Measurements from ENCODE around the gene ZNF18. TPM values are rescaled to one million over a fixed set of nuclear protein-coding genes. Genes with fewer than 3 reads are reported as not detected.

The ZNF18 gene
- total RNA-seq, 2 donors from 2014 or later = 10.4 to 16.3 TPM

GRCh38 chr17:12027658-12028057, 30.4 kb upstream of the ZNF18 start:
- H3K27me3 Mint-ChIP-seq (ENCODE audit: insufficient read depth) = no peaks in the 10 kb centered on the region
- Histone ChIP-seq H3K36me3 (ENCODE audit: control insufficient read depth, insufficient read depth, low read length) (peaks cover 21% of the 10 kb centered on the region), H3K4me3 (ENCODE audit: low read length) (no peak overlapping the region), H3K27ac (ENCODE audit: low read depth, low read length) (no peak overlapping the region), H3K9ac (ENCODE audit: extremely low read depth, low read length, poor library complexity, severe bottlenecking) (no peak overlapping the region), H3K27me3 (ENCODE audit: control insufficient read depth, insufficient read depth, low read length, poor library complexity, severe bottlenecking) (no peaks in the 10 kb centered on the region), H3K4me1 (ENCODE audit: control insufficient read depth, insufficient read depth, low read length) (peaks cover 25% of the 10 kb centered on the region), H3K9me3 (ENCODE audit: control insufficient read depth, low read length) (no peaks in the 10 kb centered on the region)
- H3K36me3 Mint-ChIP-seq (ENCODE audit: low read depth) = no peaks in the 10 kb centered on the region
- H3K4me3 Mint-ChIP-seq = peak overlapping the region; percentile 4
- WGBS, 2 experiments (ENCODE audit: insufficient coverage in 1 of 2, insufficient read length in 1 of 2) = 86% methylated on average over 1 of the region's 1 CpG; no CpG with 5 or more reads in 1 of the 2 experiments
- TF ChIP-seq, protein P1, sequence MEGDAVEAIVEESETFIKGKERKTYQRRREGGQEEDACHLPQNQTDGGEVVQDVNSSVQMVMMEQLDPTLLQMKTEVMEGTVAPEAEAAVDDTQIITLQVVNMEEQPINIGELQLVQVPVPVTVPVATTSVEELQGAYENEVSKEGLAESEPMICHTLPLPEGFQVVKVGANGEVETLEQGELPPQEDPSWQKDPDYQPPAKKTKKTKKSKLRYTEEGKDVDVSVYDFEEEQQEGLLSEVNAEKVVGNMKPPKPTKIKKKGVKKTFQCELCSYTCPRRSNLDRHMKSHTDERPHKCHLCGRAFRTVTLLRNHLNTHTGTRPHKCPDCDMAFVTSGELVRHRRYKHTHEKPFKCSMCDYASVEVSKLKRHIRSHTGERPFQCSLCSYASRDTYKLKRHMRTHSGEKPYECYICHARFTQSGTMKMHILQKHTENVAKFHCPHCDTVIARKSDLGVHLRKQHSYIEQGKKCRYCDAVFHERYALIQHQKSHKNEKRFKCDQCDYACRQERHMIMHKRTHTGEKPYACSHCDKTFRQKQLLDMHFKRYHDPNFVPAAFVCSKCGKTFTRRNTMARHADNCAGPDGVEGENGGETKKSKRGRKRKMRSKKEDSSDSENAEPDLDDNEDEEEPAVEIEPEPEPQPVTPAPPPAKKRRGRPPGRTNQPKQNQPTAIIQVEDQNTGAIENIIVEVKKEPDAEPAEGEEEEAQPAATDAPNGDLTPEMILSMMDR (conservative IDR thresholded peaks at IDR 0.05) = no peak
- DNase-seq = no peak
- H3K9me3 Mint-ChIP-seq = no peaks in the 10 kb centered on the region
- peak overlapping the region; percentile 64 for H3K27ac Mint-ChIP-seq
- peaks cover 84% of the 10 kb centered on the region for H3K4me1 Mint-ChIP-seq

DNA sequence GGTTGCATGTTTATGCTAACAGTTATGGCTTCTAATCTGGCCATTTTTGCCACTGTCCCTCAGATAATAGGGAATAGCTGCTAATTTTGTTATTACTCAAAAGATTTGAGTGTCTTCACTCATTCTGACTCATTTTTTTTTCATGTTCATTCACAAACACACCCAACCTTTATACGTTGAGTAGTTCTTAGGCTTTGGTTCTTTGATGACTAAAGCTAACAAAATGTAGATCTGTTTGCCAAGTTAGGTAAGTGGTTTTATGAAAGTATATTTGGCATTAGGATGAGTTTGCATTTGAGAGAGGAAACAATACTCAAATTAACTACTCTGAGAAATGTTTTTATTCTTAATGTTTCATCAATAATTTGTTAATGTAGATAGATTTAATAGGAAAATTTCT, 27.1 kb upstream of the ZNF18 start:
- Mint-ChIP-seq H3K9me3 (no peaks in the 10 kb centered on the region), H3K4me1 (peaks cover 72% of the 10 kb centered on the region), H3K4me3 (no peak overlapping the region), H3K36me3 (ENCODE audit: low read depth) (no peaks in the 10 kb centered on the region), H3K27ac (no peak overlapping the region), H3K27me3 (ENCODE audit: insufficient read depth) (peaks cover 12% of the 10 kb centered on the region)
- Histone ChIP-seq H3K4me3 (ENCODE audit: low read length) (peak overlapping the region; percentile 32), H3K9me3 (ENCODE audit: control insufficient read depth, low read length) (no peaks in the 10 kb centered on the region), H3K27ac (ENCODE audit: low read depth, low read length) (no peak overlapping the region), H3K36me3 (ENCODE audit: control insufficient read depth, insufficient read depth, low read length) (peaks cover 21% of the 10 kb centered on the region), H3K4me1 (ENCODE audit: control insufficient read depth, insufficient read depth, low read length) (peaks cover 19% of the 10 kb centered on the region), H3K27me3 (ENCODE audit: control insufficient read depth, insufficient read depth, low read length, poor library complexity, severe bottlenecking) (peaks cover 11% of the 10 kb centered on the region), H3K9ac (ENCODE audit: extremely low read depth, low read length, poor library complexity, severe bottlenecking) (no peak overlapping the region)
- WGBS, 2 experiments (ENCODE audit: insufficient coverage in 1 of 2, insufficient read length in 1 of 2) = no CpG with 5 or more reads among the region's 1 CpG
- TF ChIP-seq, protein P1 (conservative IDR thresholded peaks at IDR 0.05) = no peak
- no peak for DNase-seq

DNA sequence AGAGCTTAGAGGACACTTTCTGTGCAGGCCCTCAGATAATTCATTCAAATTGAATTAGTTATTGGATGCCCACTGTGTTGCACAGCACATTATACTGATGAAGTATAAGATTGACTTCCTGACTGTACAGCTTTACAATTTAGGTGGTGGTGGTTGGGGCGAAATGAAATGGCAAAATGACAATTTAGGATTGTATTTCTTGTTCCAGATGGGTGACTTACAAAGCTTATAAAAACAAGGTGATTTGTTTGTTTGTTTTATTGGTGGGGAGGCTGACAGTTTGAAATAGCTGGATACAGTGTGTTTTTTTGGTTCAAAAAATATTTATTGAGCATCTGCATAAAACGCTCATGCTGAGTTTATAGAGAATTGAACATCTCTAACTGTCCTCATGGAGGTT, 25.0 kb upstream of the ZNF18 start:
- Histone ChIP-seq H3K9me3 (ENCODE audit: control insufficient read depth, low read length) (no peaks in the 10 kb centered on the region), H3K27me3 (ENCODE audit: control insufficient read depth, insufficient read depth, low read length, poor library complexity, severe bottlenecking) (peaks cover 12% of the 10 kb centered on the region), H3K27ac (ENCODE audit: low read depth, low read length) (no peak overlapping the region), H3K9ac (ENCODE audit: extremely low read depth, low read length, poor library complexity, severe bottlenecking) (no peak overlapping the region), H3K36me3 (ENCODE audit: control insufficient read depth, insufficient read depth, low read length) (peaks cover 13% of the 10 kb centered on the region), H3K4me1 (ENCODE audit: control insufficient read depth, insufficient read depth, low read length) (peaks cover 12% of the 10 kb centered on the region), H3K4me3 (ENCODE audit: low read length) (peak overlapping the region; percentile 92)
- peaks cover 54% of the 10 kb centered on the region for H3K4me1 Mint-ChIP-seq
- no peaks in the 10 kb centered on the region for H3K9me3 Mint-ChIP-seq
- H3K27me3 Mint-ChIP-seq (ENCODE audit: insufficient read depth) = peaks cover 12% of the 10 kb centered on the region
- TF ChIP-seq, protein P1 (conservative IDR thresholded peaks at IDR 0.05) = no peak
- H3K27ac Mint-ChIP-seq = peak overlapping the region; percentile 28
- H3K4me3 Mint-ChIP-seq = peak overlapping the region; percentile 79
- DNase-seq = no peak
- 92 to 94% methylated on average over 2 of the region's 2 CpGs for WGBS, 2 experiments (ENCODE audit: insufficient coverage in 1 of 2, insufficient read length in 1 of 2)
- no peaks in the 10 kb centered on the region for H3K36me3 Mint-ChIP-seq (ENCODE audit: low read depth)
